Epidermal melanocyte (primary cell): ENCODE data around the gene TAS1R3.

Source experiments
- DNase-seq: peaks from one replicate; pipeline ENCODE4 v3.0.0; 2011; ENCODE audit warnings: low spot score; ENCODE audit not compliant: insufficient read length

The TAS1R3 gene

DNA sequence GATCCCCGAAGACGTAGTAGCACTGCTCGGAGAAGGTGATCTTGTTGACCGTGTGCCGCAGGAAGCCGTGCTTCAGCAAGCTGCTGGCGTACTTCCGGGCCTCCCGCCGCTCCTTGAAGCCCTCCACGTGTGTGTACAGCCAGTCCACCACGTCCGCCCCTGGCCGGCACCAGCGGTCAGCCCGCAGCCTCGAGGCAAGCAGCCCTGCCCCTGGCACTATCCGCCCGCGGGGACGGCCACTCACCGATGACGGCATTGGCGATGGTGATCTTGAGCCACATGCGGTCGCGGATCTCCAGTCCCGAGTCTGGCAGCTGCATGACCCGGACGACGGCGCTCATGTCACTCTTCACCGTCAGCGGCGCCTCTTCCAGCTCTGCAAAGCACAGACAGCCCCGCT, 7.2 kb downstream of the TAS1R3 start:
- DNase-seq: no peak

DNA sequence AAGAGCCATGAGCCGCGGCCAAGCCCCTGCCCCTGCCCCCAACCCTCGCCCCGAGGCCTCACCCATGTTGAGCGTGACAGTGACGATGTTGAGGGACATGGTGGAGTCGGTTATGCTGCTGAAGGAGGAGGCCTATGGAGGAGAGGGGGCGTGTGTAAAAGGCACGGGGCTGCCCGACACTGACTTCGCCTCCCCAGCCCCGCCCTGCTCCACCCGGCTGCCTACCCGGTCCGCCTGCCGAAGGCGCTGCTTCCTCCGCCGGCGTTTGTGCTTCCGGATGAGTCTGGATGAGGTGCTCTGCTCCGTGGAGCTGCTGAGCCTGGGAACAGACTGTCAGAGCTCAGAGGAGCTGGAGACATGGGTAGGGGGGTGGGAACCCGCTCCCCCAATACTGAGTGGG, 9.1 kb downstream of the TAS1R3 start:
- DNase-seq: no peak

DNA sequence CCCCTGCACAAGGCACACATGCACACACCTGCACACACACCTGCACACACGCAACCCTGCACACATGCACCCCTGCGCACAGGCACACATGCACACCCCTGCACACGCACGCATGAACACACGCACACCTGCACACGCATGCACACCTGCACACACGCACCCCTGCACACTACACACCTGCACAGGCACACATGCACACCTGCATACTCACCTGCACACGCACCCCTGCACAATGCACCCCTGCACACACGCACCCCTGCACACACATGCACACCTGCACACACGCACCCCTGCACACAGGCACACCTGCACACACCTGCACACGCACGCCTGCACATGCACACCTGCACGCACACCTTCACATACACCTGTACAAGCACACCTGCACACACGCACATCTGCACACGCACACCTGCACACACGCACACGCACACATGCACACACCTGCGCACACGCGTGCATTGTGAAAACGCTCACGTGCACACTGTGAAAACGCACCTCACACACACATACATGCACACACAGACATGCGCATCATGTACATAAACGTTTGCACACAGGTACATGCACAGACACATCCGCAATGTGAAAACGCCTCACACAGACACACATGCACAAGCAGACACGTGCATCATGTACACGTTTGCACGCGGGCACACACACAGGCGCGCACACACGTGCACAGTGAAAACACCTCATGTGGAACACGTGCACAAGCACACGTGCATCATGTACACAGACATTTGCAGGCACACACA, 9.9 kb downstream of the TAS1R3 start:
- DNase-seq: no peak

DNA sequence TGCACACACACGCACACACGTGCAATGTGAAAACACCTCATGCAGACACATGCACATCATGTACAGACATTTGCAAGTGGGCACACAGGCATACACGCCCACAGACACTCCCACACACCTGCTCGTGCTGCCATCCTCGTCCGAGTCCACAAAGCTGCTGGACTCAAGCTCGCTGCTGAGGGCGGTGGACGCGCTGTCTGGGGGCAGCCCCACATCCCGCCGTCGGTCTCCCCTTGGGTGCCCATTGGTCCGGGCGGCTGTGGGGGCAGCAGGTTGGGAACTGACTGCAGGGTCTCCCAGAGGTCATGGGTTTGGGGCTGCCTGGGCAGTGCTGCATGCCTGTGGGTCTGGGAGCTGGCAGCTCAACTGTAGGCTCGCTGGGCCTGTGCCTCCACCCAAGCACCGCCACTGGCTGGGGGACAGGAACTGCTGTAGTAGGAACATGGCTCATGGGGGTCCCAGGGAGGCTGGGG, 10.5 kb downstream of the TAS1R3 start:
- no peak for DNase-seq

DNA sequence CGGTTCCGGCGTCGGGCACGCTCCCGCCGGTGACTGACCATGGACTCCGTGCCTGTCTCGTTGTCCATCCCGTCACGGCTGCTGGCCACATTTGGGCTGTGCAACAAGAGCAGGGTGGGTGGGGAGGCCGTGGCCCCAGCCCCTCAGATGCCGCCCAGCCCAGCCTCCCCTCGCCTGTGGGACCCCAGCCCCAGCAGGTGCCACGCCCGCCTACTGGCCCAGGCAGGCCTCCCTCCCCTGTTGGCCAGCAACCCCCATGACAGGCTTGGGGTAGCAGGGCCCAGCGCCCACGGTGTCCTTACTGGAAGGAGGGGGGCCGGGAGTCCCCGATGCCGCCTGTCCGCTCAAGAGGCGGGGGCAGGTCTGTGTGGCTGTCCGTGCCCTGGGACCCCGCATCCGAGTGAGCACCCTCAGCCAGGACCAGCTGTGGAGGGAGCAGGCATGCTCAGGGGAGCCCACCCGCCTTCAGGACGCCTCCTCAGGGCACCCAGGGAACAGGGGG, 11.0 kb downstream of the TAS1R3 start:
- DNase-seq: no peak

DNA sequence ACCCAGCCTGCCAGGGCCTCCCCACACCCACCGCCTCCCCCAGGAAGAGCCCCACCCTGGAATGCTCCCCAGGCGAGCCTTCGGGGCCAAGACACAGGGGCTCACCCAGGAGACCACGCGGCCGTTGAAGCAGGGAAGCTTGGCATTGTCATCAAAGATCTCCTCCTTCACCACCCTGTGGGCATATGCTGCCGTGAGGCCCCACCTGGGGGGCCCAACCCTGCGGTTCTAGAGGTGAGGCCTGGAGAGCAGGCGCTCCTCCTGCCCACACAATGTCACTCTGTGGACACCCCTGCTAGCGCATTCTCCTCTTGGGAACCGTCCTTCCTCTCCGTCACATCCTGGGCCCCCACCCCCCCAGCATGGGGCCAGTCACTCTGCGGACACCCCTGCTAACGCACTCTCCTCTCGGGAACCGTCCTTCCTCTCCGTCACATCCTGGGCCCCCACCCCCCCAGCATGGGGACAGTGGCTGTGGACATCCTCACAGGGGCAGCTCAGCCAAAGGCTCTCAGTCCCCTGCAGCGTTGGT, 11.6 kb downstream of the TAS1R3 start:
- no peak for DNase-seq

DNA sequence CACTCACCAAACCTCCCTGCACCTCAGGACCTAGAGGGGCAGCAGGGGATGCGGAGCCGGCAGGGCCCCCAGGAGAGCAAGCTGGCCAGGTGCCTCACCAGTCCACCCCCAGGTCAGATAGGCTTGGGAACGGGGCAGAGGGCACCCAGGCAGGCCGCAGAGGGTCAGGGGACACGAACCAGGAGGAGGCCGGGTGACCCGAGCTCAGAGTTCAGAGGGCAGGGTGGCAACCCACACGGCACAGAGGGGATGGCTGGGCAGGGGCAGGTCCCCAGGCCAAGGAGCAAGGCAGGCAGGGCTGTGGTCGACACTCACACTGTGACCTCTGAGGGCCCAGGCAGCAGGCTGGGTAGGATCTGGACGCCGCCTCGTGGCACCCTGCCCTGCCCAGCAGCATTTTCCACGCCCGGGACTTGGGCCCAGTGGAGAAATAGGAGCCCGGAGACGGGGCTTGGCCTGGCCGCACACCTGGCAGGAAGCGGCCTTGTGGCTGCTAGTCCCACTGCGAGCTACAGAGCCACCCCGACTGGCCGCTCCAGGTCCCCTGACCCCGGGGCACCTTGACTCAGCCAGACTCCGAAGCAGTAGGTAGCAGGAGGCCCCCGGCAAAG, 12.8 kb downstream of the TAS1R3 start:
- no peak for DNase-seq

DNA sequence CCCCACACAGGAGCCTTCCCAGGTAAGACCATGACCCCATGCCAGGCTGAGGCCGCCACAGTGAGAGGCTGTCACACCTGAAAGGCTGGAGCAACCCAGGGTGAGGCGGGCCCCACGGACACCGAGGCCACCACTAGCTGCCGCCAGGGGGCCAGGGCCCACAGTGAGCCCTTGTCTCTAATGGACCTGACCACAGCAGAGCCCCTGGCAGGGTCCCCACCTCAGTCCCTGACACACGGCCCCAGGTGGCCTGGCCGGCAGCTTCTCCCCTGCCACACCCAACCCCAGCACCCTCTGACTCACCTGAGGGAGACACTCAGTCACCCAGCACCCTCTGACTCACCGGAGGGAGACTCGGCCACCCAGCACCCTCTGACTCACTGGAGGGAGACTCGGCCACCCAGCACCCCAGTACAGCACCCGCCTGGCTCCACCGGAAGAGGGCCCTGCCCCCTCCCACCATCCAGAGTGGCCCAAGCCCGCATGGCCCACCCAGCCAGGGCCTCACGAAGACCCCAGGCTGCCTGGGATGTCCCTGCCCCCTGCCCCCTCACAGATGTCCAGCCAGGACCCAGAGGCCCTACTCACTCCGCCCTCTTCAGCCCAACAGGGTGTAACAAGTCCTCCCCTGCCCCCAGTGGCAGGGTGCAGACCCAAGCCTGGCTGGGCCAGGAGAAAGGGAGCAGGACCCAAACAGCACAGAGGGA, 13.7 kb downstream of the TAS1R3 start:
- DNase-seq: no peak

DNA sequence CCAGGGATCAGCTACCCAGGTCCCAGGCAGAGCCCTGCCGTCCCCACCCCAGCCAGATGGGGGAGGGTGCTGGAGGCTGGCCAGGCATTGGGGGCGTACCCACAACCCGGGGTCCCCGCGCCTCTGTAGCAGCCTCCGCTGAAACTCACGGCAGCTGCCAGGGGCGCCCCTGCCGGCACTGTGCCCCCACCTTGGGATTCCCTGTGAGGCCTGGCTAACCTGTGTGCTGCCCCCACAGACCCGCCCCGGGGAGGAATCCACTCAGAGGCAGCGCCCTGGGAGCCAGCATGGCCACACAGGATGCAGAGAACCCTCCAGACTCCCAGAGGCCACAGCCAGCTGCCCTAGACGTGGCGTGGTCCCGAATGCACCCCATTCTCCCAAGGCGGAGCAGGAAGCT, 14.3 kb downstream of the TAS1R3 start:
- no peak for DNase-seq

DNA sequence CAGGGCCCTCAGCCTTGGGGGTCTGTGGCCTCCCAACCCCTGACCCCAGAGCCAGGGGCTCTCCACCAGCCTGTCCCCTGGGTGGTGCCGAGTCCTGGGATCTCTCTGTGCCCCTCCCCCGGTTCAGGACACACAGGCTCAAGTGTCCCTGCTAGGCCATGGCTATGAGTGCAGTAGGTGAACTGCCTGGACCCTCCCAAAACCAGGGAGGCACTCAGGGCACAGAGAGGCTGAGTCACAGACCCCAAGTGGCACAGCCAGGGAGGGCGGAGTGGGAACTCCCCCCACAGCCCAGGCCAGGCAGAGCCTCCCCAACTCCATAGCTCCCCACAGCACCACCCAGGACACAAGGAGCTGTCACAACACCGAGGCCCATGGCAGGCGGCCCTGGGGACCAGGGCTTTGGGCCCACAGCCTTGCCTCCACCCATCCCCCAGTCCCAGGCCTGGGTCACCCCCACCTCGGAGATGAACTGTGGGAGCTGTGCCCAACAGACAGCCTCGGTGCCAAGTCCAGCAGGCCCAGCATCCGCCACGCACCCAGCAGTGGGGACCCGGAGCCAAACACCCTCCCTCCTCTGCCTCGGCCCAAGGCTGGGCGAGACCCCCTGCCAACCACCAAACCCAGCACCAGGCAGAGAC, 14.9 kb downstream of the TAS1R3 start:
- no peak for DNase-seq

DNA sequence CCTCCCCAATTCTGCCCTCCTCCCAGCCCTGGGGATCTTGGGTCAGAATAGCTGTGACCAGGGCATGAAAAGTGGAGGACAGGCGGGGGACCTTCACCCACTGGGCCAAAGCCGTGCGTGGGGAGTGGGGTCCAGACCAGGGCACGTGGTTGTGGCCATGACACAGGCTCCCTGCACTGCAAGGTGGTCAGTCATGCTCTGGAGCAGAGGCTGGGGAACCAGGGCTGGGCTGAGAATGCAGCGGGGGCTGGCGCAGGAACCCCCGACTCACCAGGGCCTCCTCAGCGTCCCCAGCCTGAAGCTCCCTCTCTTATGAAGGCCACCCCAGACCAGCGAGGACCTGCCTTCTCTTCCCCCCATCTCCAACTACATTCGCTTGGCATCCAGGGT, 15.4 kb downstream of the TAS1R3 start:
- DNase-seq: no peak

DNA sequence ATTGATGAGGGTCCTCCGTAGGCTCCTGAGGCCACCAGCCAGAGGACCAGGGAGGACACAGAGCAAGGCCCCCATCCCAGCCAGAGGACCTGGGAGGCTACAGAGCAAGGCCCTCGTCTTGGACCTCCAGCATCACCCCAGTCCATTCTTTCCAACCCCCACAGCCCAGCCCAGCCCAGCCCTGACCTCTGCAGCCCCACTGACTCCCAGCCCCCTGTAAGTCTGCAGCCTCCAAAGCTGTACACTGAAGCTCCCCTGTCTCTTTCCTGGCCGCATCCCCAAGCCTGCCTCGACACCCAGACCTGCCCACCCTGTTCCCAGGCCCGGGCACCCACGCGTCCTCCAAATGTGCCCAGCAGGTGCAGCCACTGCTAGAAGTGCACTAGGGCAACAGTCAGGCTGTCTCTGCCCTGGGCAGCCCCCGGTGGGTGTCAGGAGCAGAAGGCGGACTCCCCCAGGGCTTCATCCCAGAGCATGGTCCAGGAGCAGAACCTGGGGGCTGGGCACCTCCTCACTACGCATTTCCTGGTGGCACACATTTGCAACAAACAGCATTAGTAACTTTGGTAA, 16.0 kb downstream of the TAS1R3 start:
- DNase-seq: no peak

DNA sequence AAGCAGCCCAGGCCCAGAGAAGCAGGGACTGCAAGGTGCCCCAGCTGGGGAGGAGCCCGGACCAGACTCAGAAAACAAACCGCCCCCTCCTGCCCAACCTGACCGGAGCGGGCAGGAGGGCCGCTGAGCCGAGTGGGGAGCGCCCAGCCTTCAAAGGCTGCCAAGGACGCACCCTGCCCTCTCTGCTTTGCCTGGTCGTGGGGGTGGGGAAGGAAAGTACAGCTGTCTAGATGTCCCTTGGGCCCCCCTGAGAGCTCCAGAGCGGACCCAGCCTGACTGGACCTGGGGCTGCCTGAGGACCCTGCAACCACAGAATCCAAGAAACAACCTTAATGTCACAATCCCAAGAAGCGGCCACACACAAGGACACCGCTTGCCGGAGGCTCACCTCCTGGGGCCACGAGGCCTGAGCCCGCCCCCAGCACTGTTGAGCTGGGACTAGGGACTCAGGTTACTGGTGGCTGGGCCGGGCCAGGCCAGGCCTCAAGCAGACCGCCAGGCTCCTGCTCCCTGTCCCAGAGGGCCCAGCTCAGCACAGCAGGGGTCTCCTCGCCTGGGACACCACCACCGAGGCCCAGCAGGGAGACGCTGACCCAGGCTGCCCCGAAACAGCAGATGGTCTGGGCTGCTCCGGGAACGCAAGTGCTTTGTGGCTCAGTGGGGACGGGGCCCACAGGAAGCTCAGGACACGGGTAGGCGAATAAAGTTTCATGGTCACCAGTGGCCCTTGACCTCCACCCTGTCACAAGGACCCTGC, 16.8 kb downstream of the TAS1R3 start:
- no peak for DNase-seq

DNA sequence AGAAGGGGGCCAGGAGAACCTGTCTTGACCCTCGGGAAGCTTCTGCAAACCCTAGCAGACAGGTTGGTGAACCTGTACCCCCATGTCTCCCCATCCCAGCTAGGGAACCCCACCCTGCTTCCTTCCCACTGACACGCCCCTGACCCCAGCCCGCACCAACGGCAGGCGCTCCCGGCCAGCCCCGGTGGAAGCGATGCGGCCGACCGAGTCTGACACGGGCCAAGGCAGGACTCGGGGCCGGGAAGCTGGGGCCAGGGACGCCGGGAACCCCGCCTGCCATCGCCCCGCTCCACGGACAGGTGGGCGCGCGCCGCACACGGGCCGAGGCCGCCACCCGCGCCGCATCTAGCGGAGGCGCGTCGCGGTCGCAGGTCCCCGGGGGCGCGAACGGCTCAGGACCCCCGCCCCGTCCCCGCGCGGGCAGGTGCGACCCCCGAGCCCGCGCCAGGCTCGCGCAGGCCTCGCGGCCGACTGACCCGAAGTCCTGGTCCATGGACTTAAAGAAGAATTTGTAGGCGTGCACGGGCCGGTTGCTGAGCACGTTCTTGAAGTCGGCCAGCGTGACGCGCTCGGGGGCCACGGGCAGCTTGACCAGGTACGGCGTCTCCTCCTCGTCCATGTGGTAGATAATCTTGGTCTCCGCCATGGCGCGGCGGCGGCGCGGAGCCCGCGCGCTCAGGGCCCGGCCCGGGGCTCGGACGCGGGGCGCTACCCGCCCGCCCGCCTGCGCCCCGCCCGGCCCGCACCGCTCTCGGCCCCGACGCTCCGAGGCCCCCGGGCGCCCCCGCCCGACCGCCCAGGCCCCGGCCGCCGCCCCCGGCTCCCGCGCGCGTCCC, 17.6 kb downstream of the TAS1R3 start:
- DNase-seq: no peak

DNA sequence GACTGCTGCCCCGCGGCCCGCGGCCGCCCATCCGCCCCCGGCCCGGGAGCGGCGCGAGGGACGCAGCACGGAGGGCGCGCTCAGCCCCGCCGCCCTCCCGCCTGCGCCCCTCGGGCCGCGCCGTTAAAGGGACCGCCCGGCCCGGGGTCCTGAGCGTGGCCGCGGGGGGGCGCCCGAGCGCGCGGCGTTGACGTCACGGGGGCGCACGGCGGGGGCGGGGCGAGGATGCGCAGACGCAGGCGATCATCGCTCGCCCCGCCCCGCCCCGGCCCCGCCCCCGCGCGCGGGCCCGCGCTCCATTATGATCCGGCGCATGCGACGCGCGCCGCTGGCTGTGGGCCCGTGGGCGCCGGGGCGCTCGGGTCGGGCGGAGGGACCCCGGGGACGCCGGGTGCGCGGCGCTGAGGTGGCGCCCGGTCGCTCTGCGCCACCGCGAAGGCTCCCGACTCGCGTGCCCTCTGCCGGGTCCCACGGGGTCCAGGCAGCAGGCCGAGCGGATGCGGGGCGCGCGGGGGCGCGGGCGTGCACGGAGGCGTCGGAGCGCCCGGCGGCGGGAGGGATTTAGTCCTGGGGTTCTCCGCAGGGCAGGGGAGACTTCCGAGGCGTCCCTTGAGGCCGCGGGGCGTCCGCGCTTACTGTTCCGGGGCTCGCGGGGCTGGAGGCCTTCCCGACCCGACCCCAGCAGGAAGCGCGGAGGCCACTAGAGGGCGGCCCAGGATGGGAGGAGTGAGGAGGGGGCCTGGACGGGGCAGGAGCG, 18.4 kb downstream of the TAS1R3 start, which contains the start of gene DVL1:
Gene DVL1 (minus strand): TSS at position 163 of the 757 bp plus-strand sequence. CDS start 353 bp downstream, outside the sequence.
- DNase-seq: peak; percentile 88

DNA sequence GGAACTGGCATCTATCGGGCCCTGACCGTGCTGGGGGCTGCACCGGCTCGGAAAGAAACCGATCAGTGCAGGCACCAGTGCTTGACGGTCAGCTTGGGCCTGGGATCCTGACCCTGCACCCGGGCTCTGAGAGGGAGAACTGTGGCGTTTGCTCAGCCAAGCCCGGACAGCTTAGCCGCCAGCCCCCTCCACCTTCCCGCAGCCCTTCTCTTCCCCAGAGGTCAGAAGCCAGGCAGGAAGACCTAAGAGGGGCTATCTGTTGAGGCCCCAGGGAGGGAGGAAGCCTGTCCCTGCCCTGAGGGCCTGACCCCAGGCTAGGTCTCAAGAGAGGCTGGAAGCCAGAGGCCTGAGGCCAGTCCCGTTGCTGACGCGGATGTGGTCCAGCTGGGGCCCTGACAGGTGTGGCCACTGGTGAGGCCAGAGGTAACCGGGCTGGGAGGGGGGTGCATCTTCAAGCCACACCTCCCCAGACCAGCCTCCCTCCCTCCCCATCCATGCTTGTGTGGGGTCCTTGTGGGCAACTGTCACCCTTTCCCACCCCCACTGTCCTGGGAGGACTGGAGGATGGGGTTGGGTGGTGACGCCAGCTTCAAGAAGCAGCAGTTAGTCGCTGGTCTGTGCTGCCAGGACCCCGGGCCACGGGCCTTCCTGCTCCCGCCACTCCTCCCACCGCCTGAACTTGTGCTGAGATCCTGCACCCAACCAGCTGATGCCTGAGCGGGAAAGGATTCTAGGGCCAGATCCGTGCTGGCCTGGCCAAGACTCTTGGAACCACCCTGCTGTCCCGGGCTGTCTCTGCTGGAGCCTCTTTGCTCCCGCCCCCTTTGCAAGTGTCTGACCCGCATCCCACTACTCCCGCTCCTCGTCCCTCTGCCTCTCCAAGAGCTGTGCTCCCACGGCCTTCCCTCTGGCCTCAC, 20.7 kb downstream of the TAS1R3 start:
- DNase-seq: no peak

DNA sequence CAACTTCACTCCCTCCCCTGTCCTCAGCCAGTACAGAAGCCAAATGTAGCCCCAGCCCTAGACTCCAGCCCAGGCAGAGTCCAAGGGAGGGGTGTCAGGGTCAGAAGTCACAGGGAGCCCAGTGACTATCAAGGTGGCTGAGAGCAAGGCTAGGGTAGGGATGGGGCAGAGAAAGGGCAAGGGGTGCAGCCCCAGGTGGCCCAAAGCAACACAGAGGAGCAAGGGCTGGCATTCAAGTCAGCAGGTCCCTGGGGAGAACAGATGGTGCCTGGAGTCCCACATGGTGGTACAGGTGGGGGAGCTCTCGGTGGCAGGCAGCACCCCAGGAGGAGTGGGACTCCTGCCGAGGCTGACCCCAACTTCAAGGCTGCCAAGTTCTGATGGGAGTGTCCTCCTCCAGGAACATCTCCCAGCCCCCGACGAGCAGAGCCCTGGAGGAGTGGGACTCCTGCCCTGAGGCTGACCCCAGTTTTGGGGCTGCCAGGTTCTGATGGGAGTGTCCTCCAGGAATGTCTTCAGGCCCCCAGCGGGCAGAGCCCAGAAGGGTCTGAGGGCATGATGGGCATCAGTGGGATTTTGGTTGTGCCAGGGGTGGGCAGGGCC, 21.8 kb downstream of the TAS1R3 start:
- no peak for DNase-seq
